ENCODE data around the gene USP37.

GRCh38 chr2:218566296-218566695 lies 1.9 kb downstream of the USP37 start:
- TF ChIP-seq YY1 (IDR thresholded peaks at IDR 0.05; ENCODE audit: insufficient read depth, insufficient read length) (no peak), ZNF274 (IDR thresholded peaks at IDR 0.05; ENCODE audit: low read depth, low read length) (no peak), SUZ12 (IDR thresholded peaks at IDR 0.05; ENCODE audit: extremely low read depth, insufficient read depth, insufficient read length) (no peak)

Data from NT2/D1 (cell line).